Naive B cell (primary cell): ENCODE results near the gene KRTAP10-10. TPM values are rescaled to one million over a fixed set of nuclear protein-coding genes. Genes with fewer than 3 reads are reported as not detected.
"Not testable (repeated sequence)": the region's sequence is repeated elsewhere in the genome, so short reads cannot be mapped to it uniquely, and the experiment has no call there.

Source experiments
- ATAC-seq, 2 donors: fragments of 150-1000 bp; cut with Tn5 transposase; 2 replicates each; pipeline ENCODE4 v1.10.0; 2021; ENCODE audit warnings: low read depth in 2 of 2, mild to moderate bottlenecking in 2 of 2, moderate library complexity in 2 of 2
- DNase-seq: peaks from one replicate; pipeline ENCODE4 v3.0.0; 2022
- H3K27ac Mint-ChIP-seq, 6 donors: one replicate each; pipeline ENCODE4 v1.8.0; 2020 to 2022; ENCODE audit warnings: mild to moderate bottlenecking in 6 of 6, mixed read lengths in 6 of 6, moderate library complexity in 5 of 6, inconsistent platforms in 2 of 6
- H3K27me3 Mint-ChIP-seq, 3 donors: one replicate each; pipeline ENCODE4 v1.8.0; 2021 to 2022; ENCODE audit warnings: mixed read lengths in 3 of 3, mild to moderate bottlenecking in 1 of 3
- H3K36me3 Mint-ChIP-seq, 2 donors: one replicate each; pipeline ENCODE4 v1.8.0; 2020 to 2022; ENCODE audit warnings: mixed read lengths in 2 of 2, inconsistent platforms in 1 of 2, mild to moderate bottlenecking in 1 of 2
- H3K4me1 Mint-ChIP-seq, 3 donors: one replicate each; pipeline ENCODE4 v1.8.0; 2020 to 2022; ENCODE audit warnings: mixed read lengths in 3 of 3, inconsistent platforms in 1 of 3, mild to moderate bottlenecking in 1 of 3, moderate library complexity in 1 of 3
- H3K4me3 Mint-ChIP-seq, 8 donors: one replicate each; pipeline ENCODE4 v1.8.0; 2020 to 2022; ENCODE audit warnings: mild to moderate bottlenecking in 8 of 8, mixed read lengths in 8 of 8, moderate library complexity in 8 of 8, inconsistent platforms in 2 of 8
- H3K9me3 Mint-ChIP-seq, 7 donors: one replicate each; pipeline ENCODE4 v1.8.0; 2020 to 2022; ENCODE audit warnings: mixed read lengths in 7 of 7, mild to moderate bottlenecking in 5 of 7, inconsistent platforms in 2 of 7, moderate library complexity in 1 of 7
- polyA plus RNA-seq, 6 donors: library from polyadenylated mRNA; unstranded; fragments of 300-500 nt; fragmentation: Illumina TruSeq; gene quantifications; one replicate each; pipeline ENCODE4 v1.2.3, GENCODE V29; 2021; ENCODE audit warnings: low read depth in 6 of 6

Gene KRTAP10-10
- polyA plus RNA-seq, 6 donors from 2014 or later = not detected

DNA sequence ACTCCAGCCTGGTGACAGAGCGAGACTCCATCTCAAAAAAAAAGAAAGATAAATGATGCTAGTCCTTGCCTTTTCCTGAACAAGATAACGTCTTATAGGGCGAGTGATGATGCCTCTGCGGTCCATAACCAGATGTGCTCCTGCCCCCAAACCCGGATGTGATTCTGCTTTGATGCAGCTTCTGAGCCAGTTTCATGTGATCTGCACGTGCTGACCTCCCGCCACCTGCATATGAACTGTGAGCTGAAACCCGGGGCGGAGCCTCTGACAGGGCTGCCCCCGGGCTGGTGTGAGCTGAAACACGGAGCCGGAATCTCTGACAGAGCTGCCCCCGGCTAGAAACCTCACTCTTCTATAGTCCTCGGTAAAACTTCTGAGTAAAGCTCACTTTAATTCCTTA lies 16.0 kb downstream of the KRTAP10-10 start:
- Mint-ChIP-seq H3K36me3 (peaks cover 6 to 23% of the 10 kb centered on the region in 2 donors), H3K9me3 (peaks cover 11 to 43% (median 23%) of the 10 kb centered on the region in 7 donors), H3K27ac (no peak overlapping the region), H3K27me3 (peaks cover 18 to 30% (median 20%) of the 10 kb centered on the region in 3 donors), H3K4me1 (peaks cover 0 to 2% (median 0%) of the 10 kb centered on the region in 3 donors), H3K4me3 (no peak overlapping the region)
- DNase-seq (no peak), ATAC-seq (no peak)

DNA sequence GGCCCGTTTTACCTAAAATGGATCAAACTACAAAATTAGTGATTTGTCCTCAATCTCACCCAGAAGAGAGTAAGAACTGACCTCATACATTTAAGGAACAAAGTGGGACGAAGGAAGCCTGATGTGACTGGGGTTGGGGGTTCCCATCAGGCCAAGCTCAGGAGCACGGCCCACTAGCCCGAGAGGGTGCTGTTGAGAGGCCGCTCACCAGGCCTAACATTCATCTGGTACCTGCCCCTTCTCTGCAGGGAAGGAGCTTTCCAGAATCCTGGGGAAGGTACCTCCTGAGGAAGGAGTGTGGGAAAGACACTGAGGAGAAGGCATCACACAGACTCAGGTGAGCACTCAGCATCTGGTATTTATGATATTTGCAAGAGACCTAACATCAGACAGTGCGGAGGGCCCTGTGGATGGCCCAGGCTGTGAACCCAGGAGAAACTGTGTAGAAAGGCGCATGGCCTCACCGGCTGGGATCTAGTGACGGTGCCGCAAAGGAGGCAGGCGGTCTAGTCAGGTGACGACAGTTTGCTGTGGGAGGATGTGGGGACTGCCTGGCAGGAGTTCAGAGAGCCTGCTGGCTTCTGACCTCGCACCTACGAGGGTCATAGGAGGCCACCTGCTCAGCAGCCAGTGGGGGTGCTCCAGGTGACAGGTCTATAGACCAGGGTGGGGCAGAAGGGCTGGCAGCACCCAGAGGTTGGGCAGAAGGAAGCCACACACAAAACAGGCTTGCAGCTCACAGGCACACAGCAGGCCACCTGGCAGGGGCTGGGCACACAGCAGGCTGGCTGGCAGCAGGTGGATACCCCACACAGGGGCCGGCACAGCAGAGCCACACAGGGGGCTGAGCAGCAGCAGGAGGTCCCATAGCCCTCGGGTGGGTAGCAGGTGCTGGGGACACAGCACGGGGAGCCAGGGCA lies 16.8 kb downstream of the KRTAP10-10 start:
- no peak overlapping the region for H3K4me3 Mint-ChIP-seq
- ATAC-seq (no peak), DNase-seq (no peak)
- no peak overlapping the region for H3K27ac Mint-ChIP-seq
- H3K27me3 Mint-ChIP-seq = peaks cover 24 to 38% (median 25%) of the 10 kb centered on the region in 3 donors
- peaks cover 6 to 29% of the 10 kb centered on the region in 2 donors for H3K36me3 Mint-ChIP-seq
- H3K4me1 Mint-ChIP-seq = peaks cover 0 to 2% (median 0%) of the 10 kb centered on the region in 3 donors
- peaks cover 15 to 45% (median 27%) of the 10 kb centered on the region in 7 donors for H3K9me3 Mint-ChIP-seq

DNA sequence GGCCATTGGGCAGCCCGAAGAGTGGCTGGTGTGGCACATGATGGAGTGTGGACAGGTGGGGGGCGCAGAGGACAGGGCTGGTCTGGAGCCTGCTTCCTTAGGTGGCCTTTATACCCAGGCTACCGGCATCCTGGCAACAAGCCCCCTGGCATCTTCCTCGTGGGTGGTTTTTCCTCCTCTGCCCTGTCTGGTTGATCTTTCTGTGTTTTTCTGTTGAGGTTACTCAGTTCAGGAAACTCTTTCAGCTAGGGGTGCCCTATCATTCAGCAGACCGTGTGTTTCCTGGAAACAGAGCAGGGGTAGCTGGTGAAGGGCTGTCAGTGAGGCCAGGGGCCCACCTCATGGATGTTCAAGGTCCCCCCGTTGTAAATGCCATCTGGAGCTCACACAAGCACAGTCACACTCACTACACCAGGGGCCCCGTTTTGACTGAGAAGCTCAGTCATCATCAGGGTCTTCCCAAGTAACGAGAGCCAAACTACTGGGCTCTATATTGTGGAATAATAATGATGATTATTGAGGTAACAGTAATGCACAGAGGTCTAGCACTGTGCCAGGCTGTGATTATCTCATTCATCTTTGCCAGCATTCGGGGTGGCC lies 17.5 kb downstream of the KRTAP10-10 start, which contains the start of gene KRTAP12-4:
Gene KRTAP12-4, minus strand, starts transcription at position 84 of the 600 bp plus-strand sequence. Its CDS starts 45 bp downstream, at position 39.
- Mint-ChIP-seq H3K36me3 (peaks cover 7 to 29% of the 10 kb centered on the region in 2 donors), H3K4me1 (peaks cover 0 to 2% (median 0%) of the 10 kb centered on the region in 3 donors), H3K27ac (no peak within 1 kb of the TSS), H3K27me3 (peaks cover 27 to 42% (median 29%) of the 10 kb centered on the region in 3 donors), H3K9me3 (peaks cover 15 to 46% (median 27%) of the 10 kb centered on the region in 7 donors), H3K4me3 (no peak within 1 kb of the TSS)
- no peak for ATAC-seq
- no peak for DNase-seq

- Mint-ChIP-seq H3K9me3 (peaks cover 15 to 49% (median 29%) of the 10 kb centered on the region in 7 donors), H3K27ac (no peak overlapping the region), H3K36me3 (peaks cover 10 to 29% of the 10 kb centered on the region in 2 donors), H3K4me3 (no peak overlapping the region), H3K27me3 (peaks cover 29 to 56% (median 32%) of the 10 kb centered on the region in 3 donors), H3K4me1 (peaks cover 0 to 2% (median 0%) of the 10 kb centered on the region in 3 donors)
- no peak for DNase-seq
- ATAC-seq = no peak
Observed at GRCh38 chr21:44656868-44657267, 19.7 kb downstream of the KRTAP10-10 start.

GRCh38 chr21:44657635-44658540 lies 20.7 kb downstream of the KRTAP10-10 start, which contains the start of gene KRTAP12-3:
TSS of gene KRTAP12-3 (plus strand) at chr21:44657932. CDS start at chr21:44657980, 48 bp downstream.
- H3K27ac Mint-ChIP-seq = peak within 1 kb of the TSS in 1 of 6 donors; percentile 73
- H3K9me3 Mint-ChIP-seq = peaks cover 16 to 55% (median 29%) of the 10 kb centered on the region in 7 donors
- H3K36me3 Mint-ChIP-seq = peaks cover 10 to 29% of the 10 kb centered on the region in 2 donors
- ATAC-seq = no peak
- no peak for DNase-seq
- H3K4me3 Mint-ChIP-seq = peak within 1 kb of the TSS in 1 of 8 donors; percentile 50
- peaks cover 0 to 2% (median 0%) of the 10 kb centered on the region in 3 donors for H3K4me1 Mint-ChIP-seq
- peaks cover 32 to 56% (median 33%) of the 10 kb centered on the region in 3 donors for H3K27me3 Mint-ChIP-seq

DNA sequence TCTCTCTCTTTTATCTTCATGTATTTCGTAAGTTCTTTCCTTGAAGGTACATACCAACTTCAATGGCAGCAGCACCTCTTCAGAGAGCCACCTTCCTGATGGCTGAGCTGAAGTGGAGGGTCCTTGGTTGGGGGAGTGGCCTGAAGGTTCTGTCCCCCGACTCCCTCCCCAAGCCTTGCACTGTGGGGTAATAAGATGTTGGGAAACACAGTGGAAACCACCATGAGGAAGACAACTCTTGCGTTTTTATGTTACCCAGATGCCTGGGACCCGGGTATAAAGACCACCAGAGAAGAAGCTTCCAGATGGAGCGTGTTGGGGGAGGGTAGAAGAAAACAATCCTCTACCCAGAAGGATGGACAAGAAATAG lies 21.4 kb downstream of the KRTAP10-10 start:
- H3K27me3 Mint-ChIP-seq = peaks cover 32 to 54% (median 33%) of the 10 kb centered on the region in 3 donors
- ATAC-seq (no peak), DNase-seq (no peak)
- no peak overlapping the region for H3K27ac Mint-ChIP-seq
- peak overlapping the region in 1 of 8 donors; percentile 50 for H3K4me3 Mint-ChIP-seq
- peaks cover 10 to 29% of the 10 kb centered on the region in 2 donors for H3K36me3 Mint-ChIP-seq
- peaks cover 16 to 55% (median 29%) of the 10 kb centered on the region in 7 donors for H3K9me3 Mint-ChIP-seq
- H3K4me1 Mint-ChIP-seq = no peaks in the 10 kb centered on the region

DNA sequence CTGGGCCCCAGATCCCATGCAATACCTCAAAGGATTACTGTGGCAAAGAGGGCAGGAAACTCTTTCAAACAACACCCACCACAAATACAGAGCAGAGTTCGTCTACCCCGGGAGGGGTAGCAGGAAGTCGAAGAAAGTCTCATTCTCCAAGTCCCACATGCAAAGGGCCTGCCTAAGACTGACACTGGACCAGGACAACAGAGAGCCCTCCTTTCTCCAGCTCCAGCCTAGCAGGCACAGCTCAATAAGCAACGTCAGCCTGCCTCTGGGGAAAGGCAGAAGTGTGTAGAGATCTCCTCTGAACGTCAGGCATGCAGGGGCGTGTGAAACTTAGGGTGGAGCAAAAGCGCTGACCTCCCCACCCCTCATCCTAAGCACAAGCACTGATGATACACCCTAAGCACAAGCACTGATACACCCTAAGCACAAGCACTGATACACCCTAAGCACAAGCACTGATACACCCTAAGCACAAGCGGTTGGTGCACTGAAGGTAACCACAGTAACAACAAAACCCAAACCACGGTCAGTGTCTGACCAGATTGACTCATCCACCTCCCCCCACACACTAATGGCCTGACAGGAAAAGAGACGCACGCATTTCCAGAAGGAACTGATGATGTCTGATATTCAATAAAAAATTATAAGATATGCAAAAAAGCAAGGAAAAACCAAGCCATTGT lies 21.9 kb downstream of the KRTAP10-10 start:
- no peak for ATAC-seq
- Mint-ChIP-seq H3K4me1 (no peaks in the 10 kb centered on the region), H3K36me3 (peaks cover 10 to 29% of the 10 kb centered on the region in 2 donors), H3K4me3 (no peak overlapping the region), H3K9me3 (peaks cover 16 to 55% (median 31%) of the 10 kb centered on the region in 7 donors), H3K27ac (no peak overlapping the region), H3K27me3 (peaks cover 32 to 49% (median 33%) of the 10 kb centered on the region in 3 donors)
- no peak for DNase-seq

DNA sequence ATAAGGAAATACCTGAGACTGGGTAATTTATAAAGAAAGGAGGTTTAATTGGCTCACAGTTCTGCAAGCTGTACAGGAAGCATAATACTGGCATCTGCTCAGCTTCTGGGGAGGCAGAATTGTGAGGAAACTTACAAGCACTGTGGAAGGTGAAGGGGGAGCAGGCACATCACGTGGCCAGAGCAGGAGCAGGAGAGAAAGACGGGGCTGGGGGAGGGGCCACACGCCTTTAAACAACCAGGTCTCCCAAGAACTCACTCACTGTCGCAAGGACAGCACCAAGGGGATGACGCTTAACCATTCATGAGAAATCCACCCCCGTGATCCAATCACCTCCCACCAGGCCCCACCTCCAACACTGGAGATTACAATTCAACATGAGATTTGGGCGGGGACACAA lies 24.4 kb downstream of the KRTAP10-10 start:
- H3K27me3 Mint-ChIP-seq = peaks cover 35 to 57% (median 54%) of the 10 kb centered on the region in 3 donors
- not testable (repeated sequence) for DNase-seq, H3K4me1 Mint-ChIP-seq, ATAC-seq, H3K4me3 Mint-ChIP-seq, H3K27ac Mint-ChIP-seq
- H3K36me3 Mint-ChIP-seq = peaks cover 14 to 22% of the 10 kb centered on the region in 2 donors
- peaks cover 9 to 50% (median 27%) of the 10 kb centered on the region in 7 donors for H3K9me3 Mint-ChIP-seq

DNA sequence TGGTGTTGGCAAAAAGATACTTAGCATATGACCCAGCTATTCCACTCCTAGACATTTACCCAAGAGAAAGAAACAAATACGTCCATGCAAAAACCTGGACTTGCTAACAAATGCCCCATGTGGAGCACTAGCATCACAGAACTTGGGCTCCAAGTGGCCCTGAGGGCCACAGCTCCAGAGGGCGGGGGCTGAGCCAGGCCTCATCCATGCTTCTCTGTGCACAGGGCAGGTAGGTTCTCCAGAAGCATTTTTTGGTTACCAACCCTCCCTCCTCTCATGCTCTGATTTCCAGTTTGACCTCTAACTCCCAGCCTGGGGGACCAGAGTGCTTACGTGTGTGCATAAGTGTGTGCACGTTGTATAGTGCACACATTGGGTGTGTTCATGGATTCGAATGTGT lies 27.5 kb downstream of the KRTAP10-10 start:
- ATAC-seq = no peak
- Mint-ChIP-seq H3K27ac (no peak overlapping the region), H3K4me3 (no peak overlapping the region), H3K4me1 (no peaks in the 10 kb centered on the region), H3K27me3 (peaks cover 19 to 56% (median 53%) of the 10 kb centered on the region in 3 donors), H3K9me3 (peaks cover 7 to 55% (median 20%) of the 10 kb centered on the region in 7 donors), H3K36me3 (peaks cover 11 to 12% of the 10 kb centered on the region in 2 donors)
- DNase-seq = no peak

DNA sequence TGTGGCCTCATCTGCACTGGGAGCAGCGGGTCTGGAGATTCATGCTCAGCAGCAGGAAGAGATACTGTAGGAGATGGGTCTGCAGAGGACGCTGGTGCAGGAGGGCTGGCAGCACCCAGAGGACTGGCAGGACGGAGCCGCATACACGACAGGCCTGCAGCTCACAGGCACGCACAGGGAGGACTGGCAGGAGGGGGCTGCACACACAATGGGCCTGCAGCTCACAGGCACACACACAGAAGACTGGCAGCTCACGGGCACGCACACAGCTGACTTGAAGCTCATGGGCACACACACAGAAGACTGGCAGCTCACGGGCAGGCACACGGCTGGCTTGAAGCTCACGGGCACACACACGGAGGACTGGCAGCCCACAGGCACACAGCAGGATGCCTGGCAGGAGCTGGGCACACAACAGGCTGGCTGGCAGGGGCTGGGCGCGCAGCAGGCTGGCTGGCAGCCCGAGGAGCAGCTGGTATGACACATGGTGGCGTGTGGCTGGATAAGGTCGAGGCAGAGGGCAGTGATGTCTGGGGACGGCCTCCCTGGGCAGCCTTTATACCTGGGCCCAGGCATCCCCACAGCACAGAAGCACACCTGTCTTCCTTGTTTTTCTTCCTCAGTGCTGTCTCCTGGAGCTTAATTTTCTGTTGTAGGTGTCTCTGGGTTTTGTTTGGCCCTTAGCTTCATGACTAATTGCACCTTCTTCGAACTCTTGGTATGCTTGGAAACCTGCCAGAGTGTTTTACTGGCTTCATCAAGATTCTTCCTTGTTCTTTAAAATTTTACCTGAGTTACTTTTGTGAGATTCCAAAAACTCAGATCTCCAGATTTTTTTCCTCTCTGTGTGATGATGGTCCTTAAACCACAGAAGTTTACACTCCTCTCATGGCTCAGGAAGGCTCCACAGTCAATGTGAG lies 29.5 kb downstream of the KRTAP10-10 start, which contains the start of gene KRTAP12-2:
Gene KRTAP12-2, minus strand, starts transcription at position 527 of the 920 bp plus-strand sequence. Its CDS starts 41 bp downstream, at position 486.
- Mint-ChIP-seq H3K27me3 (peaks cover 24 to 45% (median 45%) of the 10 kb centered on the region in 3 donors), H3K9me3 (peaks cover 12 to 68% (median 34%) of the 10 kb centered on the region in 7 donors), H3K4me3 (no peak within 1 kb of the TSS), H3K27ac (peak within 1 kb of the TSS in 1 of 6 donors; percentile 34), H3K4me1 (no peaks in the 10 kb centered on the region), H3K36me3 (peaks cover 10 to 11% of the 10 kb centered on the region in 2 donors)
- DNase-seq = no peak
- ATAC-seq = no peak

- no peak overlapping the region for H3K4me3 Mint-ChIP-seq
- DNase-seq = no peak
- H3K9me3 Mint-ChIP-seq = peaks cover 13 to 73% (median 43%) of the 10 kb centered on the region in 7 donors
- no peaks in the 10 kb centered on the region for H3K4me1 Mint-ChIP-seq
- H3K27me3 Mint-ChIP-seq = peaks cover 20 to 44% (median 43%) of the 10 kb centered on the region in 3 donors
- no peak overlapping the region for H3K27ac Mint-ChIP-seq
- ATAC-seq = no peak
- peaks cover 11 to 13% of the 10 kb centered on the region in 2 donors for H3K36me3 Mint-ChIP-seq
Observed at GRCh38 chr21:44667612-44668011, 30.5 kb downstream of the KRTAP10-10 start.
